H9 (cell line): ENCODE results near the gene PGAP6. TPM values are rescaled to one million over a fixed set of nuclear protein-coding genes. Genes with fewer than 3 reads are reported as not detected.
"Not testable (repeated sequence)": the region's sequence is repeated elsewhere in the genome, so short reads cannot be mapped to it uniquely, and the experiment has no call there.

Experiments used
- DNase-seq: peaks from one replicate; pipeline ENCODE4 v3.0.0-alpha.2; 2017
- H2AFZ ChIP-seq: one replicate; pipeline ENCODE4 v1.6.1; 2013; ENCODE audit warnings: mild to moderate bottlenecking, low read length, control low read depth, moderate library complexity
- H2AK5ac ChIP-seq: 2 replicates; pipeline ENCODE4 v1.6.1; 2013; ENCODE audit warnings: low read length, control low read depth, mixed read lengths; ENCODE audit not compliant: insufficient read length
- H2BK120ac ChIP-seq: one replicate; pipeline ENCODE4 v1.6.1; 2013; ENCODE audit warnings: low read depth, mild to moderate bottlenecking, low read length, control low read depth, inconsistent platforms; ENCODE audit not compliant: poor library complexity, severe bottlenecking
- H2BK12ac ChIP-seq: 2 replicates; pipeline ENCODE4 v1.6.1; 2013; ENCODE audit warnings: low read length, control low read depth, mixed read lengths, low read depth; ENCODE audit not compliant: insufficient read length
- H2BK15ac ChIP-seq: 2 replicates; pipeline ENCODE4 v1.6.1; 2013; ENCODE audit warnings: low read depth, low read length, control low read depth
- H2BK20ac ChIP-seq: one replicate; pipeline ENCODE4 v1.6.1; 2013; ENCODE audit warnings: low read depth, mild to moderate bottlenecking, low read length, control low read depth, inconsistent platforms; ENCODE audit not compliant: poor library complexity, severe bottlenecking
- H2BK5ac ChIP-seq: 2 replicates; pipeline ENCODE4 v1.6.1; 2013; ENCODE audit warnings: low read length, control low read depth, mixed read lengths; ENCODE audit not compliant: insufficient read length
- H3K14ac ChIP-seq: 2 replicates; pipeline ENCODE4 v1.6.1; 2013; ENCODE audit warnings: low read length, control low read depth; ENCODE audit not compliant: insufficient read depth
- H3K18ac ChIP-seq: 2 replicates; pipeline ENCODE4 v1.6.1; 2013; ENCODE audit warnings: low read depth, mild to moderate bottlenecking, mixed read lengths, low read length, control low read depth; ENCODE audit not compliant: insufficient read length
- H3K23ac ChIP-seq: 2 replicates; pipeline ENCODE4 v1.6.1; 2013; ENCODE audit warnings: low read length, control low read depth, mixed read lengths, low read depth; ENCODE audit not compliant: insufficient read length
- H3K23me2 ChIP-seq: 2 replicates; pipeline ENCODE4 v1.6.1; 2013; ENCODE audit warnings: low read depth, mild to moderate bottlenecking, mixed read lengths, low read length, control low read depth; ENCODE audit not compliant: insufficient read length, poor library complexity, severe bottlenecking
- H3K27ac ChIP-seq: 2 replicates; pipeline ENCODE4 v1.5.1; 2013; ENCODE audit warnings: low read length, control low read depth, mixed read lengths, low read depth; ENCODE audit not compliant: insufficient read length
- H3K27me3 ChIP-seq: 2 replicates; pipeline ENCODE4 v1.6.1; 2013; ENCODE audit warnings: low read length, control low read depth, inconsistent platforms; ENCODE audit not compliant: insufficient read depth
- H3K4ac ChIP-seq: 2 replicates; pipeline ENCODE4 v1.6.1; 2013; ENCODE audit warnings: low read depth, mild to moderate bottlenecking, control low read depth, inconsistent platforms, low read length, moderate library complexity
- H3K4me1 ChIP-seq: 2 replicates; pipeline ENCODE4 v1.6.1; 2013; ENCODE audit warnings: low read length, control low read depth, inconsistent platforms; ENCODE audit not compliant: insufficient read depth
- H3K4me2 ChIP-seq: 2 replicates; pipeline ENCODE4 v1.6.1; 2013; ENCODE audit warnings: low read length, control low read depth, mixed read lengths; ENCODE audit not compliant: insufficient read length, insufficient read depth
- H3K56ac ChIP-seq: 2 replicates; pipeline ENCODE4 v1.6.1; 2013; ENCODE audit warnings: low read depth, mild to moderate bottlenecking, mixed read lengths, low read length, control low read depth; ENCODE audit not compliant: insufficient read length
- H3K79me1 ChIP-seq: 2 replicates; pipeline ENCODE4 v1.6.1; 2013; ENCODE audit warnings: low read depth, mild to moderate bottlenecking, moderate library complexity, low read length, control low read depth, inconsistent platforms; ENCODE audit not compliant: insufficient read depth, poor library complexity, severe bottlenecking
- H3K79me2 ChIP-seq: 2 replicates; pipeline ENCODE4 v1.6.1; 2013; ENCODE audit warnings: low read length, control low read depth, inconsistent platforms; ENCODE audit not compliant: insufficient read depth
- H3K9ac ChIP-seq: 2 replicates; pipeline ENCODE4 v1.6.1; 2013; ENCODE audit warnings: low read length, control low read depth, mixed read lengths; ENCODE audit not compliant: insufficient read length; ENCODE audit errors: extremely low read depth
- H3K9me3 ChIP-seq: one replicate; pipeline ENCODE4 v1.6.1; 2013; ENCODE audit warnings: low read depth, low read length, inconsistent platforms; ENCODE audit not compliant: control insufficient read depth
- H3T11ph ChIP-seq: one replicate; pipeline ENCODE4 v1.6.1; 2013; ENCODE audit warnings: mild to moderate bottlenecking, low read length, control low read depth, inconsistent platforms
- H4K20me1 ChIP-seq: one replicate; pipeline ENCODE4 v1.6.1; 2013; ENCODE audit not compliant: control insufficient read depth, insufficient read length, insufficient read depth
- H4K5ac ChIP-seq: 2 replicates; pipeline ENCODE4 v1.6.1; 2013; ENCODE audit warnings: low read depth, mild to moderate bottlenecking, mixed read lengths, low read length, control low read depth; ENCODE audit not compliant: insufficient read length
- H4K8ac ChIP-seq: replicated peaks from 2 replicates; pipeline ENCODE4 v1.6.1; 2013; ENCODE audit warnings: low read length, control low read depth, mixed read lengths, low read depth; ENCODE audit not compliant: insufficient read length
- H4K91ac ChIP-seq: 2 replicates; pipeline ENCODE4 v1.6.1; 2013; ENCODE audit warnings: low read depth, mild to moderate bottlenecking, moderate library complexity, mixed read lengths, low read length, control low read depth; ENCODE audit not compliant: insufficient read length
- H3K27ac Mint-ChIP-seq, 3 experiments: 2 replicates in 2 of 3; 3 replicates in 1 of 3; pipeline ENCODE4 v1.8.0; 2020 to 2021; ENCODE audit warnings: mixed read lengths in 3 of 3, mild to moderate bottlenecking in 1 of 3, moderate library complexity in 1 of 3
- H3K27me3 Mint-ChIP-seq: 2 replicates; pipeline ENCODE4 v1.8.0; 2021; ENCODE audit warnings: low read depth, mild to moderate bottlenecking, moderate library complexity, mixed read lengths
- H3K36me3 Mint-ChIP-seq, 3 experiments: 2 replicates in 2 of 3; 3 replicates in 1 of 3; pipeline ENCODE4 v1.8.0; 2020 to 2021; ENCODE audit warnings: low read depth in 3 of 3, mixed read lengths in 3 of 3; ENCODE audit not compliant: insufficient read depth in 1 of 3
- H3K4me1 Mint-ChIP-seq, 2 experiments: 2 replicates each; pipeline ENCODE4 v1.8.0; 2020; ENCODE audit warnings: mixed read lengths in 2 of 2
- H3K4me3 Mint-ChIP-seq, 2 experiments: 2 replicates in 1 of 2; 3 replicates in 1 of 2; pipeline ENCODE4 v1.8.0; 2020 to 2021; ENCODE audit warnings: mild to moderate bottlenecking in 2 of 2, mixed read lengths in 2 of 2, moderate library complexity in 1 of 2
- H3K9me3 Mint-ChIP-seq, 2 experiments: 2 replicates in 1 of 2; 3 replicates in 1 of 2; pipeline ENCODE4 v1.8.0; 2020; ENCODE audit warnings: mild to moderate bottlenecking in 2 of 2, mixed read lengths in 2 of 2, moderate library complexity in 1 of 2
- WGBS: extraction: QIAGEN DNeasy Blood & Tissue Kit; methylation state at CpG from one replicate; pipeline ENCODE4 v1.1.7; 2013; ENCODE audit warnings: missing lambda C conversion rate, low lambda C conversion rate, mixed read lengths; ENCODE audit not compliant: insufficient read length; ENCODE audit errors: extremely low coverage; 5-methylcytosine and 5-hydroxymethylcytosine counted together
- total RNA-seq: library from RNA; stranded (reverse); gene quantifications from 2 replicates; pipeline ENCODE4 v1.2.1, GENCODE V29; 2021

PGAP6 gene
- total RNA-seq, 1 experiment from 2014 or later, result 111 TPM

DNA sequence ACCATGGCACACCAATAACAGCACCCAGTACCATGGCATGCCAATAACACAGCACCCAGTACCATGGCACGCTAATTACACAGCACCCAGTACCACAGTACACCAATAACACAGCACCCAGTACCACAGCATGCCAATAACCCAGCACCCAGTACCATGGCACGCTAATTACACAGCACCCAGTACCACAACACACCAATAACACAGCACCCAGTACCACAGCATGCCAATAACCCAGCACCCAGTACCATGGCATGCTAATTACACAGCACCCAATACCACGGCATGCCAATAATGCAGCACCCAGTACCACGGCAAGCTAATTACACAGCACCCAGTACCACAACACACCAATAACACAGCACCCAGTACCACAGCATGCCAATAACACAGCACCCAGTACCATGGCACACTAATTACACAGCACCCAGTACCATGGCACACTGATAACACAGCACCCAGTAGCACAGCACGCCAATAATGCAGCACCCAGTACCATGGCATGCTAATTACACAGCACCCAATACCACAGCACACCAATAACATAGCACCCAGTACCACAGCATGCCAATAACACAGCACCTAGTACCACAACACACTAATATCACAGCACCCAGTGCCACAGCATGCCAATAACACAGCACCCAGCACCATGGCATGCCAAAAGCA is 47.5 kb downstream of the PGAP6 start:
- H3K27me3 ChIP-seq, H3K9me3 Mint-ChIP-seq, H3K4me3 Mint-ChIP-seq, H3K9ac ChIP-seq, H2AFZ ChIP-seq, H2BK12ac ChIP-seq, H4K91ac ChIP-seq, H3K4me1 ChIP-seq, H3K18ac ChIP-seq, H3K14ac ChIP-seq, H3K9me3 ChIP-seq, H2AK5ac ChIP-seq, H3K27ac Mint-ChIP-seq, H4K20me1 ChIP-seq, H4K8ac ChIP-seq, H2BK5ac ChIP-seq, H3K36me3 Mint-ChIP-seq, H3K4me2 ChIP-seq, H4K5ac ChIP-seq, H3K23me2 ChIP-seq, H2BK15ac ChIP-seq, H3K23ac ChIP-seq, H3K56ac ChIP-seq, DNase-seq, H3K27ac ChIP-seq, H2BK20ac ChIP-seq, H2BK120ac ChIP-seq, H3K4ac ChIP-seq, H3T11ph ChIP-seq, H3K27me3 Mint-ChIP-seq, H3K79me1 ChIP-seq: not testable (repeated sequence)
- WGBS, result no CpG with 5 or more reads among the region's 5 CpGs
- H3K79me2 ChIP-seq, result peaks cover 36% of the 10 kb centered on the region; the same call in 1 of the 2 replicates
- peaks cover 13 to 14% of the 10 kb centered on the region in 2 experiments for H3K4me1 Mint-ChIP-seq
